Keratinocyte (primary cell): ENCODE measurements around the gene ZBTB7A.

ENCODE experiments used
- CTCF ChIP-seq, 3 experiments: IDR thresholded peaks in 1 of 3; conservative IDR thresholded peaks in 1 of 3; optimal IDR thresholded peaks in 1 of 3; 2 replicates in 2 of 3; 3 replicates in 1 of 3; pipeline versions ENCODE3 to v1.5.1; 2011; ENCODE audit warnings: low read length in 3 of 3, mild to moderate bottlenecking in 3 of 3, moderate library complexity in 2 of 3, control low read depth in 1 of 3, inconsistent platforms in 1 of 3; ENCODE audit not compliant: insufficient read depth in 2 of 3; ENCODE audit errors: extremely low read depth in 1 of 3
- EZH2 ChIP-seq: IDR thresholded peaks from one replicate; pipeline ENCODE4 v1.6.1; 2012; ENCODE audit warnings: inconsistent platforms, mild to moderate bottlenecking, low read length, moderate library complexity

- TF ChIP-seq CTCF (optimal IDR thresholded peaks at IDR 0.05 in 1 of 3, IDR thresholded peaks at IDR 0.05 in 1 of 3, conservative IDR thresholded peaks at IDR 0.05 in 1 of 3; ENCODE audit: extremely low read depth in 1 of 3, insufficient read depth in 2 of 3, low read length in 3 of 3) (no peak), EZH2 (no peak)
These were observed 15.5 kb upstream of the ZBTB7A start for GRCh38 chr19:4082172-4082571.
